RKO (cell line): Measurements from ENCODE around the gene GPBP1.
"Not testable (repeated sequence)": the region's sequence is repeated elsewhere in the genome, so short reads cannot be mapped to it uniquely, and the experiment has no call there.

Experiments
- DNase-seq: peaks from one replicate; pipeline ENCODE4 v3.0.0-alpha.2; 2016; ENCODE audit warnings: low spot score

Gene GPBP1, protein sequence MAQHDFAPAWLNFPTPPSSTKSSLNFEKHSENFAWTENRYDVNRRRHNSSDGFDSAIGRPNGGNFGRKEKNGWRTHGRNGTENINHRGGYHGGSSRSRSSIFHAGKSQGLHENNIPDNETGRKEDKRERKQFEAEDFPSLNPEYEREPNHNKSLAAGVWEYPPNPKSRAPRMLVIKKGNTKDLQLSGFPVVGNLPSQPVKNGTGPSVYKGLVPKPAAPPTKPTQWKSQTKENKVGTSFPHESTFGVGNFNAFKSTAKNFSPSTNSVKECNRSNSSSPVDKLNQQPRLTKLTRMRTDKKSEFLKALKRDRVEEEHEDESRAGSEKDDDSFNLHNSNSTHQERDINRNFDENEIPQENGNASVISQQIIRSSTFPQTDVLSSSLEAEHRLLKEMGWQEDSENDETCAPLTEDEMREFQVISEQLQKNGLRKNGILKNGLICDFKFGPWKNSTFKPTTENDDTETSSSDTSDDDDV

DNA sequence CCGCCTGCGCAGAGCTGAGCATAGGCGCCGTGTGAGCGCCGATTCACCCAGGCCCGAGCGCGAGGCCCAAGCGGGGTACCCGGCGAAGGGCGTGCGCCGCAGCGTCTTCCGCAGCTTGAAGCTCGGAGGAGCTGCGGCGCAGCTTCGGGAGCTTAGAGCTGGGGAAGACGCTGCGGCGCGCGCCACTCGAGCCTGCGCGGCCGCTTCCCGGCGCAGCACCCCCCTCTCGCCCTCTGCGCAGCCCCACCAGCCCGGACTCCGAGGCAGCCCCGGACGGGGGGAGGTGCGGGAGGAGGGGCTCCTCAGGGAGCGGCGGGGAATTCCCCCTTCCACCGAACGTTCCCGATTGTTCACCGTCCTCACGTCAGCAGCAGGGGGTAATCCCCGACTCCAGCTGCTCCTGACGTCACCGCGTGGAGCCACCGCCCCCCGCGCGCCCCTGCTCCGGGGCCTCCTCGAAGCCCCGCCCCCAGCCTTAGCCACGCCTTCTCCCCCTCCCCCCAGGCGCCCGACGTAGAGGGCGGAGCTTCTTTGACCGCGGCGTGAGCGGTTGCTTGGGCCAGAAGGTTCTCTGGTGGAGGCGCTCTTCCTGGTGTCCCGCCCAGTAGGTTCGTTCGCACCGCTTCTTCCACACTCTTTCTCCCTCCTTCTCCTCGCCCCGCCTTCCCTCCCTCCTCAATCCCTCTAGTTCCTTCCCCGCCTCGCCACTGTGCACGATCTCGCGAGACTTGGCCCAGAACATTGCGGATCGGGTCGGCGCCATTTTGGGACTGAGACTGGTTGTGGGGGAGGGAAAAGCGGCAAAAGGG, at the start of gene GPBP1:
TSS of gene GPBP1 (plus strand) at position 741 of the 809 bp plus-strand sequence. CDS start 40,072 bp downstream, outside the sequence.
- DNase-seq, result peak; percentile 98

DNA sequence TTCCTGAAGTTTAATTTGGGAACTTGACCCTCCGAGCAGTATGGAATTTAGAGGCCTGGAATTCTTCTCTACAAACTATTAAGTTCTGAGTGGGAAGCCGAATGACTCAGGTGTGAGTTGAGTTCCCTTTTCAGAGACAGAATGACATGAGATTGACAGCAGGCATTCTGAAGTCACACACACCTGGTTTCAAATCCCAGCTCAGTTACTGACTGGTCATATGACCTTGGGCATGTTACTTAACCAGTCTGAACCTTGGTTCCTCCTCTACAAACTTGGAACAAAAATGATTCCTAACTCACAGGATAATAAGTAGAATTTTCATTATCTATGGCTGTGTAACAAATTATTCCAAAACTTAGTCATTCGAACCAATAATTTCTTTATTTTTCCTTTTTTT, 45.5 kb upstream of the GPBP1 start:
- peak; percentile 9 for DNase-seq

DNA sequence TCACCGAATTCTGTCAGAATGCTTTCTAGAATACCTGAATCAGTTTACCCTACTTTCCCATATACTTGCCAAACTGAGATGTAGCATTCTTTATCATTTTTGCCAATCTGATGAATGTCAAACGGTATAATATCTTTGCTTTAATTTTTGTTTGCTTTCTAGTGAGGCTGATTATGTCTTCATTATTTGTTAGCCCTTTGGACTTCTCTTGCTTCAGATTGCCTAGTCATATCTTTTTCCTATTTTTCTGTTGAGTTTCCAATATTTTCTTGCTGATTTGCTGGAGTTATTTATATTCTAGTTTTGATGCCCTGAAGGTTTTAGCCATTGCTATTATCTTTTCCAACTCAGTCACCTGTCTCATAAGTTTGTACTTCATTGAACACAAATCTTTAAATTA, 40.3 kb upstream of the GPBP1 start:
- DNase-seq, result no peak

DNA sequence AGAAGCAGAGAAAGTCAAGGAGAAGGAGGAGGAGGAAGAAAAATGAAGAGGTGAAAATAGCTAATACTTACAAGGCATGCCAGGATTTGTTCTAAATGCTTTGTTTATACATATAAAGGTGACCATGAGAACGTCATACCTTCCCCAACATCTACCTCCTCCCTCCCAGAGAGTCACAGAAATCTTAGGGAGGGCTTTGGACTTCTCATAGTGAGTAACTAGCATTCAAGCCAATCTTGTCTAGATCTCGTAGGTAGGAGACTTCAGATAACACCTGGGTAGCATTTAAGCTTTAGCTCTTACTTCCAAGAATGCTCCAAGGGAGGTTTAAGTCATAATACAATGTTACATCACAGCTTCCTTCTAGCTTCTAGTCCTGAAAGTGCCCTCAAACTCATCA, 36.5 kb upstream of the GPBP1 start:
- DNase-seq, result no peak

DNA sequence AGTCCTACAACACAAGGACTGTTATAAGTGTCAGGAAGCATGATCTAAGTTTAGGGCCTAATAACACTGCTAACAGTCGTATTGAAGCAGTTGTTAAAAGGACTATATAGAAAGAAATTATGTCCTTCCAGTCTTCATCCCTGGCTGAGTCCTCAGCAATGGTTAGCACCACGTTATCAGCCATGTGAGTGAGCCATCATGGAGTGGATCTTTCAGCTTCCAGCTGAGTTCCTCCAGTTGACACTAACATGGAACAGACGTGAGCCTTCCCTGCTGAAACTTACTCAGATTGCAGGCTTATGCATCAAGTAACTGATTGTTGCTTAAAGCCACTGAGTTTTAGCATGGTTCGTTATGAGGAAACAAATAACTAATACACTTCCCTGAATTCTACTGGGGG, 21.5 kb upstream of the GPBP1 start:
- DNase-seq, result no peak

DNA sequence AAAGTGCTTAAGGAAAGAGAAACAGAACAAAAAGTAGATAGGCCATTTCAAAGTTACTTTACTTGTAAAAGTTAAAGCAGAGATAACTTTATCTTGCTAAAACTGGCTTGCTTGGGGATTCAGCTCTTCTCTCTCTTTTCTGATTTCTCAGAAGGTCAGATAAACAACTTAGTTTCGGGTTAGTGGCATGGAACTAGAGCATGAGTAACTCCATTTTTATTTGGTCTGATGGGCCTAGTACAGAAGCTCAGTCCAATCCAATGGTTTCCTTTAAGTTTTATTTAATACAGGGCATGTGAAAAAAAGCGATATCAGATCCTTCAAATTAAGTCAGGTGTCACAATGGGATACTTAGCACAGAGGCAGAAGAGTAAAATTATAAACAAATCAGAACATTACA, 18.8 kb upstream of the GPBP1 start:
- no peak for DNase-seq

DNA sequence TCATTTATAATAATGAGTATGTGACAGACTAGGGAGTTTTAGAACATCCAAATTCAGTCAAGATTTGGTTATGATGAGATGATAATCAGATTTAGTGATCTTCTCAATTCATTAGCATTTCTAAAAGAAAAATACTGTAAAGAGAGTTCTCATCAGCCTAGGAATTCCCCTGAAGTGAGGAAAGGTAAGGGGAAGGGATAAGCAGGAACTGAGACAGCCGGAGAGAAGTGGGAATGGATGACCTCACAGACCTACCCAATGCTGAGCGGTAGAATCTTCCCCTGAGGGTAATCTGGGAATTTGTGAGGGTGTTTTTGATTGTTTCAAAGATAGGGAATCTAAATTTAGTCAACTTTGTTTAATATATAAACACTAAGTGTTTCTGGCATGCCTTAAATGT, 16.7 kb upstream of the GPBP1 start:
- DNase-seq, result no peak

DNA sequence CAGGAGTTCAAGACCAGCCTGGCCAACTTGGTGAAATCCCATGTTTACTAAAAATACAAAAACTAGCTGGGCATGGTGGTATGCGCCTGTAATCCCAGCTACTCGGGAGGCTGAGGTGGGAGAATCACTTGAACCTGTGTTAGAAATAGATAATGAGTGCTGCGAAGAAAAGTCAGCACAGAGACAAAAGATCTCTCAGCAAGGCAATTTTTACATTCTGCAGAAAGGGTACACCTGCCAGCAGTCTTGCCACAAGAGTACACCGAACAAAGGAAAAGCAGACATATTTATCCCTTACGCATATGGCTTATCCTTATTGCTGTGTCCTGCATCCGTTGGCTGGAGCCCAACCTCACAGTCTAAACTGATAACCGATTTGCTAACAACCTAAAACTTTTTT, 16.2 kb upstream of the GPBP1 start:
- no peak for DNase-seq

DNA sequence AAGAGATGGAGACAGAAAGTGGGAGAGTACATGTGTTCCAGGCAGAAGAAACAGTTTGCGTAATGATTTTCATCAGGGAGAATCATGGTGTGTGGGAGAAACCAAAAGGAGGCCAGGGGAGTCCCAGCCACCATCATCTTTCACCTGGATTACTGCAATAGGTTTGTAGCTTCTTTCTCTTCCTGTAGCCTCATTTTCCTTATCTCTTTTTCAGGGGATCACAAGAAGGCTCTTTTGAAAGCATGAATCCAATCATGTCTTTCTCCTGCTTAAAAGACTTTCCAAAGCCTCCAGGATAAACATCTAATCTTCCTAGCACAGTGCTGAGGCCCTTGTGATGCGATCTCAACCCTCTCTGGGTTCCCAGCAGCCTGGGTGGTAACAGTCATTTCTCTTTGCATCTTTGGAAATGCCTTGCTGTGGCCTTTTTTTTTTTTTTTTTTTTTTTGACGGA, 10.3 kb upstream of the GPBP1 start:
- DNase-seq, result no peak

DNA sequence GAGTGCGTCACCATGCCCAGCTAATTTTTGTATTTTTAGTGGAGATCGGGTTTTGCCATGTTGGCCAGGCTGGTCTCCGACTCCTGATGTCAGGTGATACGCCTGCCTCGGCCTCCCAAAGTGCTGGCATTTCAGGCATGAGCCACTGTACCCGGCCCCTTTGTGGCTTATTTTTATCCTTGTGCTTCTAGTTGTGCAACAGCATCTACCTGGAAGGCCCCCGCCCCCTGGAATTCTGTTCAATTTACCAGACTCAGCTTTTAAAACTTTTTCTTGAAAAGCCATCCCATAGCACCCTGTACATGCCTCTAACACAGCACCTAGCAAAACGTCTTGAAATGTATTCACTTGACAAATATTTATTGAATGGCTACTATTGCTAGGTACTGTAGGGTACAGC, 9.7 kb upstream of the GPBP1 start:
- DNase-seq, result no peak

DNA sequence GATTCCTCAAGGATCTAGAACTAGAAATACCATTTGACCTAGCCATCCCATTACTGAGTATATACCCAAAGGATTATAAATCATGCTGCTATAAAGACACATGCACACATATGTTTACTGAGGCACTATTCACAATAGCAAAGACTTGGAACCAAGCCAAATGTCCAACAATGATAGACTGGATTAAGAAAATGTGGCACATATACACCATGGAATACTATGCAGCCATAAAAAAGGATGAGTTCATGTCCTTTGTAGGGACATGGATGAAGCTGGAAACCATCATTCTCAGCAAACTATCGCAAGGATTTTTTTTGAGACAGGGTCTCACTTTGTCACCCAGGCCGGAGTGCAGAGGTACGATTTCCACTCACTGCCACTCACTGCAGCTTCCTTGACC, 8.7 kb upstream of the GPBP1 start:
- not testable (repeated sequence) for DNase-seq

DNA sequence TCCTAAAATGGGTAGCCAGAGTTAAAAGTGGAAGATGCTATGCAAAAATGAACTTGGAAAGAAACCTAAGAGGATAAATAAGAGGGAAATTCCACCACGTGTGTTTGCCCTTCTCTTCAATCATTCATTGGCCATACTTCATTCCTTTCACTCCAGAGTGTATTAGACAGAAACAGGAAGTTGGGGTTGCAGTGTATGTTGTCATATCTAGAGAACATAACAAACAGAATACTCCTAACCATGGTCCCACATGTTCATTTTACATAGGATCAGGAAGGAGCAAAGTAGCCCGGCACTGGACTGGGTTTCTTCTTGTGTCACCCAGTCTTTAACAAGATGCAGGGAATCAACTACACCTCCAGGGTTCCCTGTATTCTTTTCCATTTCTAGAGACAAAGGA, 7.6 kb upstream of the GPBP1 start:
- no peak for DNase-seq

DNA sequence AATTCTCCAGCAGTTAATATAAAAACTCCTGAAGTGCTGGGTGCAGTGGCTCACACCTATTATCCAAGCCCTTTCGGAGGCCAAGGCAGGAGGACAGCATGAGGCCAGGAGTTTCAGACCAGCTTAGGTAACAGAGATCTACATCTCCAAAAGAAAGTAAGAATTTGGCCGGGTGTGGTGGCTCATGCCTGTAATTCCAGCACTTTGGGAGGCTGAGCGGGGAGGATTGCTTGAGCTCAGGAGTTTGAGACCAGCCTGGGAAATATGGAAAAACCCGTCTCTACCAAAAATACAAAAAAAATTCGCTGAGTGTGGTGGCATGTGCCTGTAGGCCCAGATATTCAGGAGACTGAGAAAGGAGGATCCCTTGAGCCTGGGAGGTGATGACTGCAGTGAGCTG, 6.7 kb upstream of the GPBP1 start:
- DNase-seq, result no peak

DNA sequence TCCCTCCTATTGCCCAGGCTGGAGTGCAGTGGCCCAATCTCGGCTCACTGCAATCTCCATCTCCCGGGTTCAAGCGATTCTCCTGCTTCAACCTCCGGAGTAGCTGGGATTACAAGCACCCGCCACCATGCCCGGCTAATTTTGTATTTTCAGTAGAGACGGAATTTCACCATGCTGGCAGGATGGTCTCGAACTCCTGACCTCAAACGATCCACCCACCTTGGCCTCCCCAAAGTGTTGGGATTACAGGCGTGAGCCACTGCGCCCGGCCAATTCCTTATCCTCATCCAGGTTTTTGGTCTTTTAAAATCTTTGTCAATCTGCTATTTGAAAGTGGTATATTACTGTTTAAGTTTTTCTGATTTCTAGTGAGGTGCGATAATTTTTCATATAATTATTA, 3.7 kb upstream of the GPBP1 start:
- DNase-seq, result not testable (repeated sequence)

DNA sequence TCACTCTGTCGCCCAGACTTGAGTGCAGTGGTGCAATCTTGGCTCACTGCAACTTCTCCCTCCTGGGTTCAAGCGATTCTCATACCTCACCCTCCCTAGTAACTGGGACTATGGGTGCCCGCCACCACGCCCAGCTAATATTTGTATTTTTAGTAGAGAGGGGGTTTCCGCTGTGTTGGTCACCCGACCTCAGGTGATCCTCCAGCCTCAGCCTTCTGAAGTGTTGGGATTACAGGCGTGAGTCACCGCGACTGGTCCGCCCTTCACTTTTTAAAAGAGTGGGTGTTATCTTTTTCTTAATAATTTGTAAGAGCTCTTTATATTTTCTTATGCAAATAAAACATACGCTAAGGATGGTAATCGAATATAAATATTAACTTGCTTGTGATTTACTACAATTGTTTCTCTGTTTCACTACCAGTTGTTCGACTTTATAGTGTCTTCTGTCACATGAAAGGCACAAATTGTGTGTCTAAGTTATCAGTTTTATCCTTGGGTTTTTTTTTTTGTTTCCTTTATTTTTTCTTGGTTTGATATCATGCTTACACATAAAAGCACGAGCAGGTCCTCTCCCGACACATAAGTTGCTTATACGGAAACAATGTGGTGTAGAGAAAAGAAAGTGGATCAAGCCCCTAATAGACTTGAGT, 1.9 kb upstream of the GPBP1 start:
- DNase-seq, result peak; percentile 61

DNA sequence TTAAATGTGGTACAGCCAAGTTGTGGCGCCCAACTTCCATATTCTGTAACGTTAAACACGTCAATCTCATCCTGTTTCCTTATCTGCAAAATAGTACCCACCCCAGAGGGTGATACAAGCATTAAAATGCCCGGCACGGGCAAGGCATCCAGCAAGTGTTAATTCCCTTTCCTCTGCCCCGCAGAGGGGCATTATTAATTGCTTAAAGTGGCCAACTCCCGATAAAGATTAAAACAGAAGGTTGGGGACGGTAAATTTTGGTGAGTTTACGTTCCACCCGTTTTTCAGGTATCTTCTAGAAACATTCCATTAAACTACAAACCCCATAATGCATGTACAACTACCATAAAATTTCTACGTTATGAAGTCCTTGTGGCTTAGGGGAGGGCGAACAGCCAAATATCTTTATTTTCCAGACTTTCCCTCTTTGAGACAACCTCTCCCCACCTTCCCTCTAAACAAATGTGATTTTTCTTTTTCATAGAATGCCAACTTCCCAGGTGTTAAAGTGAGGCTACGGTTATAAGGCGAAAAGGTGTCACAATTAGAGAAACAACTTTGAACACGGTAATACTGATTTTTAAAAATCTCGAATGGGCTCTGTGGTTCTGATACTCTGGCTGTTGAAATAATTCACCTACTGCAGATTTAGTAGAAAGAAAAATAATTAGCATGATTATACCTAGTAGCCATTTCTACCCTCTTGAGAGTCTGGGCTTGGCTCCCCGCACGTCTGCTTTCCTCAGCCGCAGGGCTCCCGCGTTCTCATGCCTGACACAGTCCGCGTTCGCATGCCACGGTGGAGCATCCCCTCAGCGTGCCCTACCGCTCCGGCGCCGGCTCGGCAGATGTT, 1.2 kb upstream of the GPBP1 start:
- DNase-seq, result peak; percentile 56

DNA sequence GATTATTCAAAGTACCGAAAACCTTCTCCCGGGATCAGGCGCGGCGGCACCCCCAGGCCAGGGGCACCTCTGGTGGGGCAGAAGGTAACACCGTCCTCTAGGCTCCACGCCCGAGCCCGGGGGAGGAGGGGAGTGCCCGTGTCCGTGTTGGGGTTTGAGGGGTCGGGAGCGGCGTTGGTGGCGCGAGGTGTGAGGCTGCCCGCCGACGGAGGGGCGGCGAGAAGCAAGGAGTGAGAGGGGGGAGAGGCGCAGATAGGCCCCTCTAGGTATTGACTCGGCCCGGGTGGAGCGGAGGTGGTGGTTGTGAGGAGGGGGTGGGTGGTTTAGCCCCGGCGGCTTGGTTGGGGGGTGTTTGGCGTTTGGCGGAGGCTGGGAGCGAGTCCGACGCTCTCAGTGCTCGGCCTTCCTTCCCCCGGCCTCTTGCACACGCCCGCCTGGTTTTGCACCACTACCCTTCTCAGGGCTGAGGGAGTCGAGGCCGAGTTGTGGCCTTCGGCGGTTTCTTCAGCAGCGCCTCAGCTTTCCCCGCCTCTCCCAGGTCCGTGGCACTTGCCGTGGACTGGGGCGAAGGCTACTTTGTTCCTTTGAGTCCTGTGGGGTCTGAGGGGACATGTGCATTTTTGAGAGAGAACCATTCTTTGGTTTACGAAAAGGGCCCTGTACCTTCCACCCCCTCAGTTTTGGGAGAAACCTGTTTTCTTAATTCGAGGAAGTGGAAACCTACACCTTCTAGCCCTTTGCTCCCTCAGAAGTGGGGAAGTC, 450 bp downstream of the GPBP1 start:
- peak; percentile 61 for DNase-seq

DNA sequence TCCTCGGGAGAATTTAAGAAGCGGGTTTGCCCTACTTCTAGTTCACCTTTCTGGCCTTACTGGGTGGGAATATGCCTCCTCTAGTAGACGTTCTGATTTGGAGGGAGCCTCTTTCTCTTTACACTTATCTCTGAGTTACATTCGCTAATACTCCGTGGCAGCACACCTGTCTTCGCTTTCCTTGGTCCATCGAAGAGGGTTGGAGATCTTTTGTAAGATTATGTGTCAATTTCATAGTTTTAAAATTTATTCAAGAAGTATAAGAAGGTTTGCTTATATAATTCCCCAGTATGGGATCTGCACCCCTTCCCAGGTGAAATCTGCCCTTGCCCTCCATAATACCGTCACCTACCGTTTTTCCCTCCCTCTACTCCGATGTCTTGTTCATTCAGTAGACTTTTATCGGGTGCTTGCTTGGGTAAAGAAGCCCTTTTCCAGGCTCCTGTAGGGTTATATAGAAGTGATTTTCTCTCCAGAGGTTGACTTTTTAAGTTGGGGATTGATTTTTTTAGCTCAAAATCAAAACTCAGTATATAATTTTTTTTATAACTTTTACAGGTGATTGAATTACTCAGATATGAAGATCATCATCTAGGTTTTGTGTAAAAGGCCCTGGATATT, 1.1 kb downstream of the GPBP1 start:
- no peak for DNase-seq

DNA sequence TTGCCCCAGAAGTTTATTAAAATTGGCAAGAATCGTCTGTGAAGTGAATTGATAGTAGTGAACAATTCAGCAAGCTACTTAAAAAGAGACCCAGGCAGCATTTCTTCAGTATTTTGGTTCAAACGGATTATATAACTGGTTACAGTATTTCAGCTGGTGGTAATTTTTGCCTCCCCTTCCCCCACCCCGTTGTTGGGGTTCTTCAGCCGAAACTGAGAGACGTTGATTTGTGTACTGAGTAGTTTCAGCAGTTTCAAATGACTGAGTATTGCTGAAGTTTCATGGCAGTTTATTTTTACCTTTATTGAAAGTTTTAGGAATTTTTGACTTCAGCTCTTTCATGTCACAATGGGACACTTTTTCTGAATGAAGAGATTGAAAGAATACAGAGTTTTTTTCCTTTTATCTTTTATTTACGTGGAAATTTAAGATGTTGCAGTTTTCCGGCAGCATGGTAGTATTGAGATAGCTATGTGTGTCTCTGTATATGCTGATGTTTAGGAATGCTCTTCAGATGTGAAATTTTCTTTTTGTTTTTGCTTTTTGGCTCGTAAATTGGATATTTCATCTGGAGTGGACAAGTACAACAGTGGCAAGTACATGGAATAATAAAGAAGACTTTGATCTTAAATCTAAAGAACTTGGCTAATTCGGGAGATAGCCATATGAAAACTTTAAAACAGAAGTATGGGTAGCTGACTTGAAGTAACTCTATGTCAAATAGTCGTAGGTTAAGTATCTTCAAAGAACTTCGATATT, 1.9 kb downstream of the GPBP1 start:
- peak; percentile 69 for DNase-seq
